Stomach (tissue), 9 donors: ENCODE measurements around the gene COQ8B. TPM values are rescaled to one million over a fixed set of nuclear protein-coding genes. Genes with fewer than 3 reads are reported as not detected.

Source experiments
- DNase-seq, 2 donors: peaks; one replicate each; pipeline versions ENCODE4 v3.0.0 to v3.0.0-alpha.2; 2013 to 2019
- H3K27ac ChIP-seq, 5 donors: fragments of 200-600 bp in 4 of 5; sonication (generic) in 4 of 5; one replicate each; pipeline ENCODE4 v1.5.1; 2013 to 2019; ENCODE audit warnings: mild to moderate bottlenecking in 1 of 5, moderate library complexity in 1 of 5
- H3K27me3 ChIP-seq, 3 donors: fragments of 200-600 bp; sonication (generic); one replicate each; pipeline ENCODE4 v1.5.1; 2017 to 2019; ENCODE audit warnings: mixed run types in 1 of 3
- H3K36me3 ChIP-seq, 4 donors: fragments of 200-600 bp; sonication (generic); 1 replicate in 3 of 4; 2 replicates in 1 of 4; pipeline ENCODE4 v1.5.1; 2016 to 2019
- H3K4me1 ChIP-seq, 4 donors: fragments of 200-600 bp; sonication (generic); one replicate each; pipeline ENCODE4 v1.5.1; 2016 to 2019
- H3K4me3 ChIP-seq, 4 donors: fragments of 200-600 bp; sonication (generic) in 3 of 4; one replicate each; pipeline ENCODE4 v1.5.1; 2016 to 2019; ENCODE audit warnings: mild to moderate bottlenecking in 1 of 4
- H3K9me3 ChIP-seq, 4 donors: fragments of 200-600 bp; sonication (generic); one replicate each; pipeline ENCODE4 v1.5.1; 2016 to 2019
- CTCF ChIP-seq, 7 experiments: fragments of 450-650 bp in 4 of 7; fragments of 200-600 bp in 3 of 7; sonication (generic) in 3 of 7; IDR thresholded peaks; one replicate each; pipeline ENCODE4 v1.5.1; 2016 to 2019; ENCODE audit warnings: antibody characterized with exemption in 7 of 7, control low read depth in 2 of 7, mild to moderate bottlenecking in 1 of 7
- EP300 ChIP-seq: sonication (generic); formaldehyde crosslinking; IDR thresholded peaks from one replicate; pipeline ENCODE4 v1.6.1; 2017; ENCODE audit warnings: antibody characterized with exemption
- POLR2A ChIP-seq, 4 donors: fragments of 450-650 bp; IDR thresholded peaks; one replicate each; pipeline ENCODE4 v1.6.1; 2016; ENCODE audit warnings: antibody characterized with exemption in 4 of 4, control low read depth in 2 of 4, mild to moderate bottlenecking in 1 of 4, moderate library complexity in 1 of 4
- POLR2AphosphoS5 ChIP-seq, 3 donors: sonication (generic); formaldehyde crosslinking; IDR thresholded peaks; one replicate each; pipeline ENCODE4 v1.6.1; 2016; ENCODE audit warnings: antibody characterized with exemption in 3 of 3
- WGBS, 5 donors: extraction: QIAGEN DNeasy Blood & Tissue Kit in 3 of 5; methylation state at CpG; one replicate each; pipeline versions ENCODE4 v1.1.5 to v1.1.7; 2013 to 2018; 5-methylcytosine and 5-hydroxymethylcytosine counted together
- intact Hi-C: fragments of 100-400 bp; cut with DNase I; formaldehyde crosslinking; loops from one replicate; pipeline ENCODE4 v1.15.1; 2023; ENCODE audit warnings: low total_unique reads
- polyA plus RNA-seq, 3 donors: library from polyadenylated mRNA; stranded (reverse); fragments of 200-250 nt; gene quantifications; one replicate each; pipeline ENCODE4 v1.2.3, GENCODE V29; 2013
- total RNA-seq, 5 donors: library from RNA; depleted of rRNA; stranded (reverse); fragments of >200 nt; gene quantifications; one replicate each; pipeline versions ENCODE4 v1.1.0 to v1.2.3, GENCODE V29; 2014 to 2016
- donor health status: healthy with polysubstance abuse.
- donor health status: Bipolar disorder and iron deficiency.
- donor health status: healthy.

Gene COQ8B
- total and polyA plus RNA-seq, 8 donors = 26.9 to 91.5 (median 41.9) TPM

GRCh38 chr19:40745402-40745780 is 28.7 kb upstream of the COQ8B start:
- no peaks in the 10 kb centered on the region for H3K9me3 ChIP-seq
- intact Hi-C loops = no loop called here
- H3K4me3 ChIP-seq = no peak overlapping the region
- H3K27ac ChIP-seq = peak overlapping the region in 4 of 5 donors; percentile 24 to 58 (median 36)
- 72 to 77% (median 74%) methylated on average over 7 of the region's 7 CpGs for WGBS, 5 donors
- peaks cover 0 to 25% (median 14%) of the 10 kb centered on the region in 4 donors for H3K36me3 ChIP-seq
- no peaks in the 10 kb centered on the region for H3K27me3 ChIP-seq
- peaks cover 13 to 36% (median 26%) of the 10 kb centered on the region in 4 donors for H3K4me1 ChIP-seq
- no peak for DNase-seq
- TF ChIP-seq POLR2A (IDR thresholded peaks at IDR 0.05) = no peak

GRCh38 chr19:40744554-40745401 is 28.1 kb upstream of the COQ8B start:
- H3K27me3 ChIP-seq = no peaks in the 10 kb centered on the region
- peaks cover 13 to 39% (median 28%) of the 10 kb centered on the region in 4 donors for H3K4me1 ChIP-seq
- no peak for TF ChIP-seq EP300
- no peak for TF ChIP-seq CTCF (IDR thresholded peaks at IDR 0.05)
- TF ChIP-seq POLR2A (IDR thresholded peaks at IDR 0.05) = no peak
- TF ChIP-seq POLR2AphosphoS5 (IDR thresholded peaks at IDR 0.05) = no peak
- intact Hi-C loops = no loop called here
- H3K27ac ChIP-seq = peak overlapping the region in 4 of 5 donors; percentile 24 to 58 (median 36)
- DNase-seq = peak in 1 of 2 donors; percentile 47
- no peak overlapping the region for H3K4me3 ChIP-seq
- H3K9me3 ChIP-seq = no peaks in the 10 kb centered on the region
- 52 to 68% (median 66%) methylated on average over 15 to 17 of the region's 17 CpGs for WGBS, 5 donors
- peaks cover 3 to 31% (median 20%) of the 10 kb centered on the region in 4 donors for H3K36me3 ChIP-seq

GRCh38 chr19:40743926-40744325 is 27.2 kb upstream of the COQ8B start:
- Histone ChIP-seq H3K4me1 (peaks cover 4 to 31% (median 22%) of the 10 kb centered on the region in 4 donors), H3K27ac (no peak overlapping the region), H3K36me3 (peaks cover 8 to 39% (median 28%) of the 10 kb centered on the region in 4 donors), H3K4me3 (no peak overlapping the region), H3K9me3 (no peaks in the 10 kb centered on the region), H3K27me3 (no peaks in the 10 kb centered on the region)
- DNase-seq = no peak
- 86 to 98% (median 88%) methylated on average over 7 to 10 of the region's 10 CpGs for WGBS, 5 donors
- intact Hi-C loops = no loop called here
- TF ChIP-seq EP300 = no peak
- no peak for TF ChIP-seq CTCF (IDR thresholded peaks at IDR 0.05)
- no peak for TF ChIP-seq POLR2A (IDR thresholded peaks at IDR 0.05)
- TF ChIP-seq POLR2AphosphoS5 (IDR thresholded peaks at IDR 0.05) = no peak

- Histone ChIP-seq H3K9me3 (no peaks in the 10 kb centered on the region), H3K4me3 (no peak overlapping the region), H3K36me3 (peaks cover 13 to 50% (median 39%) of the 10 kb centered on the region in 4 donors), H3K27ac (no peak overlapping the region), H3K27me3 (no peaks in the 10 kb centered on the region), H3K4me1 (peaks cover 0 to 23% (median 17%) of the 10 kb centered on the region in 4 donors)
- no peak for DNase-seq
- intact Hi-C loops = no loop called here
- no peak for TF ChIP-seq EP300
- TF ChIP-seq POLR2A (IDR thresholded peaks at IDR 0.05) = no peak
- no peak for TF ChIP-seq POLR2AphosphoS5 (IDR thresholded peaks at IDR 0.05)
- TF ChIP-seq CTCF (IDR thresholded peaks at IDR 0.05) = no peak
- WGBS, 5 donors = 86 to 94% (median 91%) methylated on average over 9 to 12 of the region's 12 CpGs
Observed at GRCh38 chr19:40742886-40743285, 26.2 kb upstream of the COQ8B start.

GRCh38 chr19:40742477-40742876 is 25.8 kb upstream of the COQ8B start:
- TF ChIP-seq CTCF (IDR thresholded peaks at IDR 0.05) (no peak), POLR2A (IDR thresholded peaks at IDR 0.05) (no peak), EP300 (no peak), POLR2AphosphoS5 (IDR thresholded peaks at IDR 0.05) (no peak)
- H3K36me3 ChIP-seq = peaks cover 16 to 54% (median 43%) of the 10 kb centered on the region in 4 donors
- no peak for DNase-seq
- 46 to 79% (median 61%) methylated on average over 9 to 17 of the region's 17 CpGs for WGBS, 5 donors
- H3K27me3 ChIP-seq = no peaks in the 10 kb centered on the region
- no peak overlapping the region for H3K4me3 ChIP-seq
- intact Hi-C loops = no loop called here
- no peak overlapping the region for H3K27ac ChIP-seq
- H3K9me3 ChIP-seq = no peaks in the 10 kb centered on the region
- H3K4me1 ChIP-seq = peaks cover 0 to 23% (median 15%) of the 10 kb centered on the region in 4 donors
